ENCODE measurements around the gene TST. TPM values are rescaled to one million over a fixed set of nuclear protein-coding genes. Genes with fewer than 3 reads are reported as not detected.

Gene TST
- total RNA-seq, 1 experiment from 2014 or later = 45.7 TPM

- no peak for DNase-seq
- Histone ChIP-seq H3K27me3 (ENCODE audit: control insufficient read depth, insufficient read depth, low read length) (no peaks in the 10 kb centered on the region), H3K4me3 (ENCODE audit: insufficient read depth, low read depth, low read length) (no peak overlapping the region), H3K36me3 (replicated peaks; ENCODE audit: control insufficient read depth, insufficient read depth, low read length) (peaks cover 7% of the 10 kb centered on the region)
Measured at GRCh38 chr22:37030560-37031281, 11.5 kb upstream of the TST start.

GRCh38 chr22:37028692-37029674 lies 9.7 kb upstream of the TST start:
- Histone ChIP-seq H3K27me3 (ENCODE audit: control insufficient read depth, insufficient read depth, low read length) (no peaks in the 10 kb centered on the region), H3K36me3 (replicated peaks; ENCODE audit: control insufficient read depth, insufficient read depth, low read length) (peaks cover 11% of the 10 kb centered on the region), H3K4me3 (ENCODE audit: insufficient read depth, low read depth, low read length) (no peak overlapping the region)
- DNase-seq = no peak

DNA sequence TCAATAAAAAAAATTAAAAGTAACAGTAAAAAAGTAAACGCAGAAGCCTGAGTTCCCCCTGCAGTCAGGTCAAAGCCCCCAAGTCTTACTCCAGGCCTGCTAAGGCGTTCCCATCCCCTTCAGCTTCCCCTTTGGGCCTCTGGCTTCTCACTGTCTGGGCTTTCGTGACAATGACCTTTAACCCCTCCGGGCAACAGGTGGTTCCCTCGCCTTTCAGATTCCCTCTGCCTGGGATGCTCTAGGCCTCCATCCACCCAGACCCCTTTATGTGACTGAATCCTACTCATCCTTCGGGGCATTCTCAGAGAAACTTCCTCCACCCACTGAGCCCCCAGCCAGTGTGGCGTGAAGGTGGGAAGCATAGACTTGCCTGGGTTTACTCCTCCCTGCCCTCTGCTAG lies 8.3 kb upstream of the TST start:
- no peak for DNase-seq
- no peak overlapping the region for H3K4me3 ChIP-seq (ENCODE audit: insufficient read depth, low read depth, low read length)
- peaks cover 11% of the 10 kb centered on the region for H3K36me3 ChIP-seq (replicated peaks; ENCODE audit: control insufficient read depth, insufficient read depth, low read length)
- no peaks in the 10 kb centered on the region for H3K27me3 ChIP-seq (ENCODE audit: control insufficient read depth, insufficient read depth, low read length)

DNA sequence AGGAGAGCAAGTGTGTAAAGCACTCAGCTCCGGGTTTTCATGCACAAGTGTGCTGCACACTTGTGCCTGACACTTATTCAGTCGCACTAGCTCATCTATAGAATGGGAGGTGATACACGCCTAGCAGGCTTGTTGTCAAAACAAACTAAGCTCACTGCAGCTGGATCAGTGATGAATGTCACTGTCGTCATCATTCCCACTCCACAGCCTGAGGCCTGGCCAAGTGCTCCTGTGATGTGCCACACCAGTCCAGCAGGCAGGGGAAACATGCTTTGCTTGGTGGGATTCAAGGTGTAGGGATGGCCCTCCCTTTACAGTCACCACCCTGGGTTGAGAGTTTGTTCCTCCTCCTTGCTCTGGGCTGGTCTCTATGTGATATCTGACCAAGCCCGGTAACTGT lies 7.1 kb upstream of the TST start:
- no peaks in the 10 kb centered on the region for H3K27me3 ChIP-seq (ENCODE audit: control insufficient read depth, insufficient read depth, low read length)
- DNase-seq = no peak
- peaks cover 11% of the 10 kb centered on the region for H3K36me3 ChIP-seq (replicated peaks; ENCODE audit: control insufficient read depth, insufficient read depth, low read length)
- H3K4me3 ChIP-seq (ENCODE audit: insufficient read depth, low read depth, low read length) = no peak overlapping the region

DNA sequence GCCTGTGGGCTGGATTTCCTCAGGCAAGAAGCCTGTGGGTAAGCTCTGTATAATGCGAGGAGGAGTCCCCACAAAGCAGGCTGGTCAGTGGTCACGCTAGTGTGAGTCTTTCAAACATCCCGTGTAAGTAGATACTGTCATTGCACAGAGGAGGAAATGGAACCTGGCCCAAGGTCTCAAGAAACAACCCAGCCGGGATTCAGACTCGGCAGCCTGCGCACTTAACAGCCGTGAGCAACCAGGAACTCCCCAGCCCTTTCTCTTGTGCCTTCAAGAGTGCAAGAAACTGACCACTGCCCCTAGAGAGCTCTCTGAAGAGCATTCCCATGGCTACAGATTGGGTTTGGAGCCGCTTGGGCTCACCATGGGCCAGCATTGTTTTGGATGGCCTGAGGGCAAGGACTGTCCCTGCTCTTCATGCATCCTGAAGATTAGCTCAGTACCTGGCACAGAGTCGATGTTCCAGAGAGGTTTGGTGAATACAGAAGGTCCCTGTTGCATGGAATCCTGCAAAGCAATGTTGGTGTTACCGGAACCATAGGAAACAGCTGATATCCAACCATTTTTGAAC lies 6.3 kb upstream of the TST start:
- H3K36me3 ChIP-seq (replicated peaks; ENCODE audit: control insufficient read depth, insufficient read depth, low read length) = peaks cover 11% of the 10 kb centered on the region
- no peak for DNase-seq
- no peaks in the 10 kb centered on the region for H3K27me3 ChIP-seq (ENCODE audit: control insufficient read depth, insufficient read depth, low read length)
- H3K4me3 ChIP-seq (ENCODE audit: insufficient read depth, low read depth, low read length) = no peak overlapping the region

GRCh38 chr22:37024339-37025157 lies 5.3 kb upstream of the TST start:
- no peak for DNase-seq
- Histone ChIP-seq H3K27me3 (ENCODE audit: control insufficient read depth, insufficient read depth, low read length) (no peaks in the 10 kb centered on the region), H3K36me3 (replicated peaks; ENCODE audit: control insufficient read depth, insufficient read depth, low read length) (peaks cover 11% of the 10 kb centered on the region), H3K4me3 (ENCODE audit: insufficient read depth, low read depth, low read length) (no peak overlapping the region)

GRCh38 chr22:37023743-37024338 lies 4.6 kb upstream of the TST start:
- DNase-seq = no peak
- H3K4me3 ChIP-seq (ENCODE audit: insufficient read depth, low read depth, low read length) = no peak overlapping the region
- H3K27me3 ChIP-seq (ENCODE audit: control insufficient read depth, insufficient read depth, low read length) = no peaks in the 10 kb centered on the region
- H3K36me3 ChIP-seq (replicated peaks; ENCODE audit: control insufficient read depth, insufficient read depth, low read length) = peaks cover 11% of the 10 kb centered on the region

GRCh38 chr22:37022483-37023337 lies 3.5 kb upstream of the TST start:
- Histone ChIP-seq H3K36me3 (replicated peaks; ENCODE audit: control insufficient read depth, insufficient read depth, low read length) (peaks cover 12% of the 10 kb centered on the region), H3K27me3 (ENCODE audit: control insufficient read depth, insufficient read depth, low read length) (no peaks in the 10 kb centered on the region), H3K4me3 (ENCODE audit: insufficient read depth, low read depth, low read length) (no peak overlapping the region)
- no peak for DNase-seq

- Histone ChIP-seq H3K36me3 (replicated peaks; ENCODE audit: control insufficient read depth, insufficient read depth, low read length) (peaks cover 14% of the 10 kb centered on the region), H3K4me3 (ENCODE audit: insufficient read depth, low read depth, low read length) (no peak overlapping the region), H3K27me3 (ENCODE audit: control insufficient read depth, insufficient read depth, low read length) (no peaks in the 10 kb centered on the region)
- peak; percentile 88 for DNase-seq
Measured at GRCh38 chr22:37021710-37022482, 2.6 kb upstream of the TST start.

DNA sequence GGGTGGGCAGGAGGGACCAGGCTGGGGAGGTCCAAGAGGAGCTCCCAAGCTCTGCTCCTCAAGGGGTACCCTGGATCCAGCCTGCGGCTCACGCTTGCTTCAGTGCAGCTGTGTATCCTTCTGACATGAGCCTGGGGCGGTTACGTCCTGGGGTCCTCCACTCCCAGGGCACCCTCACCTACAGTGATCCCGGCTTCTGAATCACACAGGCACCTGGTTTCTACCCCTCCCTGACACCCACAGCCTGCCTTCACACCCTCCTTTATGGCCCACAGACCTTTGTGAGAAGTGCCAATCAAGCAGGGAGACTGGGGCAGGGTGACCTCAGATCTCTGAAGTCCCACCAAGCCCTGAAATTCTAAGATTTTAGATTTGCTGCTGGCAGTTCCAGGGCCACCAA lies 1.8 kb upstream of the TST start:
- Histone ChIP-seq H3K27me3 (ENCODE audit: control insufficient read depth, insufficient read depth, low read length) (no peaks in the 10 kb centered on the region), H3K4me3 (ENCODE audit: insufficient read depth, low read depth, low read length) (no peak overlapping the region), H3K36me3 (replicated peaks; ENCODE audit: control insufficient read depth, insufficient read depth, low read length) (peaks cover 11% of the 10 kb centered on the region)
- no peak for DNase-seq

DNA sequence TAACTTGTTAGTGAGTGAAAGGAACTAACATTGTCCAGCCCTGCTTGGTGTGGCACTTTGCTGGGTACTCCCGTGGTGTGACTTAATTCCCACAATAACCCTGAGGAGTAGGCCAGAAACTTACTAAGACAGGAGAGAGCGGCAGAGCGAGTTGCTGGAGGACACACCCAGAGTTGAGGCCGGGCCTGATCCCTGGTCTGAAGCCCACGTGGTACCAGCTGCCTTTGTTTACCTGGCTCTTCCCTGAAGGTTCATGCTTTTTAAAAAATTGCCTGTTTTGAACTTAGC lies 889 bp upstream of the TST start:
- Histone ChIP-seq H3K4me3 (ENCODE audit: insufficient read depth, low read depth, low read length) (peak overlapping the region; percentile 91), H3K36me3 (replicated peaks; ENCODE audit: control insufficient read depth, insufficient read depth, low read length) (peaks cover 4% of the 10 kb centered on the region), H3K27me3 (ENCODE audit: control insufficient read depth, insufficient read depth, low read length) (no peaks in the 10 kb centered on the region)
- no peak for DNase-seq

DNA sequence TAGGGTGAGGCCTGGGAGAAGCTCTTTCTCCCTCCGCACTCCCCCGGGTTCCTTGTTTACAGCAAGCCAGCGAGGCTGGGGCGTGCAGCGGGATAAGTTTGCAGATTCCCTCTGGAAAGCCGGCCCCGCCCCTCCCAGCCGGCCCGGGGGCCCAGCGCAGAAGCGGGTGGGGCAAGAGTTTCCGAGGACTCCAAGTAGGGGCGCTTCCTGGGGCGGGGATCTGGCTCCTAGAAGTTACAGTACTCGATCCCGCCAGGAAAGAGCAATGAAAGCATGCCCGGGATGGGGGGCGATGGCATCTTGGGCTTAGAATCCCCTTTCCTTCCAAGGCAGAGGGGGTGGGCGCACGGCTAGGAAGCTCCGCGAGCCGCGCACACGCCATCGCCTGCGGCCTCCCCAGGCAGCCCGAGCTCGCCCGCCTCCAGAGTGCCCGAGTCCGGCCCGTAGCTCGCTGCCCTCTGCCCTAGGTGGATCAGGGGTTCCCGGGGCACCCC lies 385 bp downstream of the TST start:
- Histone ChIP-seq H3K4me3 (ENCODE audit: insufficient read depth, low read depth, low read length) (peak overlapping the region; percentile 91), H3K27me3 (ENCODE audit: control insufficient read depth, insufficient read depth, low read length) (no peaks in the 10 kb centered on the region), H3K36me3 (replicated peaks; ENCODE audit: control insufficient read depth, insufficient read depth, low read length) (peaks cover 4% of the 10 kb centered on the region)
- peak; percentile 88 for DNase-seq
